Esophagus muscularis mucosa (tissue), 4 donors: ENCODE results near the gene RBM28. TPM values are rescaled to one million over a fixed set of nuclear protein-coding genes. Genes with fewer than 3 reads are reported as not detected.

ENCODE experiments used
- DNase-seq: peaks from one replicate; pipeline ENCODE4 v3.0.0-alpha.2; 2017; ENCODE audit errors: extremely low spot score
- H3K27ac ChIP-seq, 4 donors: fragments of 200-600 bp; sonication (generic); replicated peaks in 1 of 4; 1 replicate in 3 of 4; 2 replicates in 1 of 4; pipeline ENCODE4 v1.5.1; 2016 to 2019; ENCODE audit warnings: mild to moderate bottlenecking in 1 of 4
- H3K27me3 ChIP-seq, 4 donors: fragments of 200-600 bp; sonication (generic); one replicate each; pipeline versions ENCODE4 v1.5.1 to v1.6.0; 2016 to 2019
- H3K36me3 ChIP-seq, 4 donors: fragments of 200-600 bp; sonication (generic); one replicate each; pipeline ENCODE4 v1.5.1; 2016 to 2019
- H3K4me1 ChIP-seq, 4 donors: fragments of 200-600 bp; sonication (generic); one replicate each; pipeline ENCODE4 v1.5.1; 2016 to 2019
- H3K4me3 ChIP-seq, 4 donors: fragments of 200-600 bp; sonication (generic); 1 replicate in 2 of 4; 2 replicates in 2 of 4; pipeline ENCODE4 v1.5.1; 2016 to 2019; ENCODE audit warnings: mild to moderate bottlenecking in 4 of 4, moderate library complexity in 1 of 4
- H3K9me3 ChIP-seq, 4 donors: fragments of 200-600 bp; sonication (generic); 1 replicate in 3 of 4; 2 replicates in 1 of 4; pipeline ENCODE4 v1.5.1; 2016 to 2019
- CTCF ChIP-seq, 3 experiments: fragments of 200-600 bp in 2 of 3; fragments of 450-650 bp in 1 of 3; sonication (generic) in 2 of 3; IDR thresholded peaks; one replicate each; pipeline ENCODE4 v1.5.1; 2017 to 2019; ENCODE audit warnings: antibody characterized with exemption in 3 of 3, mild to moderate bottlenecking in 2 of 3, moderate library complexity in 1 of 3
- EP300 ChIP-seq: sonication (generic); formaldehyde crosslinking; IDR thresholded peaks from one replicate; pipeline ENCODE4 v1.6.1; 2017; ENCODE audit warnings: antibody characterized with exemption
- POLR2A ChIP-seq: fragments of 450-650 bp; IDR thresholded peaks from one replicate; pipeline ENCODE4 v1.6.1; 2017; ENCODE audit warnings: antibody characterized with exemption, moderate library complexity, mild to moderate bottlenecking, low read depth
- POLR2AphosphoS5 ChIP-seq, 2 donors: sonication (generic); formaldehyde crosslinking; IDR thresholded peaks; one replicate each; pipeline ENCODE4 v1.6.1; 2017; ENCODE audit warnings: antibody characterized with exemption in 2 of 2
- WGBS: methylation state at CpG from one replicate; pipeline ENCODE4 v1.1.5; 2018; 5-methylcytosine and 5-hydroxymethylcytosine counted together
- intact Hi-C: fragments of 100-400 bp; cut with DNase I; formaldehyde crosslinking; loops from one replicate; pipeline ENCODE4 v1.15.1; 2023
- total RNA-seq, 4 donors: library from RNA; depleted of rRNA; stranded (reverse); fragments of >200 nt; gene quantifications; one replicate each; pipeline versions ENCODE4 v1.1.0 to v1.2.1, GENCODE V29; 2016

RBM28 gene
- total RNA-seq, 4 donors from 2014 or later = 13.3 to 16.6 (median 15.0) TPM

GRCh38 chr7:128263420-128263819 lies 80.3 kb downstream of the RBM28 start:
- TF ChIP-seq CTCF (IDR thresholded peaks at IDR 0.05) (no peak), POLR2AphosphoS5 (IDR thresholded peaks at IDR 0.05) (no peak), POLR2A (no peak), EP300 (no peak)
- Histone ChIP-seq H3K4me3 (no peak overlapping the region), H3K27ac (no peak overlapping the region), H3K36me3 (no peaks in the 10 kb centered on the region), H3K27me3 (peaks cover 0 to 4% (median 0%) of the 10 kb centered on the region in 4 donors), H3K4me1 (peaks cover 9 to 24% (median 22%) of the 10 kb centered on the region in 4 donors), H3K9me3 (no peaks in the 10 kb centered on the region)
- DNase-seq = no peak
- WGBS = 92% methylated on average over 3 of the region's 3 CpGs
- intact Hi-C loops = no loop called here

- Histone ChIP-seq H3K27me3 (no peaks in the 10 kb centered on the region), H3K9me3 (no peaks in the 10 kb centered on the region), H3K4me3 (no peak overlapping the region), H3K27ac (no peak overlapping the region), H3K36me3 (no peaks in the 10 kb centered on the region), H3K4me1 (peaks cover 8 to 22% (median 19%) of the 10 kb centered on the region in 4 donors)
- TF ChIP-seq POLR2AphosphoS5 (IDR thresholded peaks at IDR 0.05) (no peak), POLR2A (no peak), EP300 (no peak), CTCF (IDR thresholded peaks at IDR 0.05) (no peak)
- DNase-seq = no peak
- intact Hi-C loops = no loop called here
- WGBS = 96% methylated on average over 14 of the region's 15 CpGs
Measured at GRCh38 chr7:128262273-128263028, 81.3 kb downstream of the RBM28 start.

- Histone ChIP-seq H3K4me1 (peaks cover 0 to 6% (median 6%) of the 10 kb centered on the region in 4 donors), H3K36me3 (no peaks in the 10 kb centered on the region), H3K4me3 (no peak overlapping the region), H3K27me3 (no peaks in the 10 kb centered on the region), H3K9me3 (no peaks in the 10 kb centered on the region), H3K27ac (no peak overlapping the region)
- 91% methylated on average over 12 of the region's 12 CpGs for WGBS
- no peak for TF ChIP-seq EP300
- TF ChIP-seq POLR2AphosphoS5 (IDR thresholded peaks at IDR 0.05) = no peak
- TF ChIP-seq CTCF (IDR thresholded peaks at IDR 0.05) = no peak
- no peak for TF ChIP-seq POLR2A
- no peak for DNase-seq
- intact Hi-C loops = no loop called here
Measured at GRCh38 chr7:128260069-128260795, 83.5 kb downstream of the RBM28 start.

- H3K4me1 ChIP-seq = peaks cover 0 to 6% (median 6%) of the 10 kb centered on the region in 4 donors
- intact Hi-C loops = no loop called here
- WGBS = 55% methylated on average over 11 of the region's 11 CpGs
- no peaks in the 10 kb centered on the region for H3K36me3 ChIP-seq
- H3K27ac ChIP-seq = no peak overlapping the region
- no peaks in the 10 kb centered on the region for H3K27me3 ChIP-seq
- TF ChIP-seq POLR2A = no peak
- no peak for TF ChIP-seq POLR2AphosphoS5 (IDR thresholded peaks at IDR 0.05)
- TF ChIP-seq CTCF (IDR thresholded peaks at IDR 0.05) = no peak
- TF ChIP-seq EP300 = no peak
- no peak for DNase-seq
- H3K4me3 ChIP-seq = no peak overlapping the region
- H3K9me3 ChIP-seq = no peaks in the 10 kb centered on the region
Measured at GRCh38 chr7:128259131-128260061, 84.3 kb downstream of the RBM28 start.
